ENCODE results near the gene COL4A3.
"Not testable (repeated sequence)": the region's sequence is repeated elsewhere in the genome, so short reads cannot be mapped to it uniquely, and the experiment has no call there.

GRCh38 chr2:227225641-227226040 is 61.2 kb downstream of the COL4A3 start:
- TF ChIP-seq PATZ1 (CRISPR knock-in tag; IDR thresholded peaks at IDR 0.05; ENCODE audit: borderline replicate concordance); ZFP3 (CRISPR knock-in tag; IDR thresholded peaks at IDR 0.05); POU6F1 (CRISPR knock-in tag; IDR thresholded peaks at IDR 0.05; ENCODE audit: borderline replicate concordance, low read depth); TCF4 (CRISPR knock-in tag; IDR thresholded peaks at IDR 0.05; ENCODE audit: borderline replicate concordance); ARNTL (CRISPR knock-in tag; IDR thresholded peaks at IDR 0.05; ENCODE audit: borderline replicate concordance, low read depth); CREB5 (CRISPR knock-in tag; IDR thresholded peaks at IDR 0.05; ENCODE audit: low read depth); SNAI2 (CRISPR knock-in tag; IDR thresholded peaks at IDR 0.05); GLIS3 (CRISPR knock-in tag; IDR thresholded peaks at IDR 0.05); TOX (CRISPR knock-in tag; IDR thresholded peaks at IDR 0.05; ENCODE audit: borderline replicate concordance): not testable (repeated sequence)

All from SK-N-SH treated with all-trans-retinoic acid at 6 μM for 48 hours (cell line).